ENCODE data around the gene ARHGAP31.
"Not testable (repeated sequence)": the region's sequence is repeated elsewhere in the genome, so short reads cannot be mapped to it uniquely, and the experiment has no call there.

The ARHGAP31 gene

DNA sequence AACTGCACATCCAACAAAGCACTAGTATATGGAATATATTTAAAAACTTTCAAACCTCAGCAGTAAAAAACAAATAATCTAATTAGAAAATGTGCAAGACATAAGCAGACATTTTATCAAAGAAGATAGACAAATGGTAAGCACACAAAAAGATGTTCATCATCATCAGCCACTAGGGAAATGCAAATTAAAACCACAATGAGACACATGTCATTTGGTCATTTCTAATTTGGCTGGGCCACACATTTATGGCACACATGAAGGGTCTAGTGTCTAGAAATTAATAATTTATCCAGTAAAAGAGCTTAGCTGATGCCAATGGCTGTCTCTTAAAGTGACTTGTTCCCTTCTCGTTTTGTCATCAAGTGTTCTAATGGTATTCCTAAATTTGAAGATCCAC is 45.8 kb downstream of the ARHGAP31 start:
- Mint-ChIP-seq H3K9me3 (peaks cover 5% of the 10 kb centered on the region), H3K4me3 (no peak overlapping the region), H3K27me3 (no peaks in the 10 kb centered on the region), H3K4me1 (ENCODE audit: low read depth) (peaks cover 3% of the 10 kb centered on the region), H3K36me3 (ENCODE audit: low read depth) (peaks cover 9% of the 10 kb centered on the region), H3K27ac (no peak overlapping the region)
- no peak for DNase-seq

DNA sequence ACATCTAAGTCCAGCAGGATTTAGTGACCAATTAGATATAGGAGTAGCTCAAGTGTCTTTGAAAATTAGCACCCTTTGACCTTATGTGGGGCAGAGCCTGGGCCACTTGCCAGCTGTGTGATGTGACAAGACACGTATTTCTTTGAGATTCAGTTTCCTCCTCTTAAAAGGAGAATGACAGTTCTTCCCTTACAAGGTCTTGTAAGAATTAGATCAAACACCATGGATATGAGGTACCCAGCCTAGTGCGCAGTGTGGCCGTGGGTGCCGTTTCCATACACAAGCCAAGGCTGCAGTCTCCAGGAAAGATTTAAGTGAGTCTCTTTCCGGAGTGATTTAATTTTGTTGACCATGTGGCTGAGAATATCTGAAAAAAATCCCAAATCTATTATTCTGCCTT is 46.3 kb downstream of the ARHGAP31 start:
- Mint-ChIP-seq H3K4me3 (no peak overlapping the region), H3K27me3 (no peaks in the 10 kb centered on the region), H3K27ac (no peak overlapping the region), H3K9me3 (peaks cover 5% of the 10 kb centered on the region), H3K36me3 (ENCODE audit: low read depth) (peaks cover 9% of the 10 kb centered on the region), H3K4me1 (ENCODE audit: low read depth) (peaks cover 3% of the 10 kb centered on the region)
- no peak for DNase-seq

DNA sequence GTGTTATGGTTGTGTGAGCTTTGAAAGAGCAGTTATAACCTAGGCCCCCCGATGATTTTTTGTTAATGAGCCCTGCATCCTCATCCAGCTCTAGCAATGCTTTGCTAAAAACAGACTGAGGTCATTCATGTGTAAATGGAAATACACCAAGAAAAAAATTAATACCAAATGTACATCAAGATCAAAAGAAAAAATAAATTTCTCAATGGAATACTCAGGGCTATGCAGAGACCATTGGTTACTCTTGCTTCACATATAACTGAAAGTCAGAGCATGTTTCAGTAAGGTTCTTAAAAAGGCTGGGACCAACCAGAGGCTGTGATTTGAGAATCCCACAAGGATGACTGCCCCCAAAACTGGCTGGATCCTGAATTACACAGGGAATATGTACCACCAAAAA is 48.0 kb downstream of the ARHGAP31 start:
- Mint-ChIP-seq H3K9me3 (peaks cover 4% of the 10 kb centered on the region), H3K27ac (no peak overlapping the region), H3K4me1 (ENCODE audit: low read depth) (peaks cover 3% of the 10 kb centered on the region), H3K27me3 (no peaks in the 10 kb centered on the region), H3K4me3 (no peak overlapping the region), H3K36me3 (ENCODE audit: low read depth) (peaks cover 4% of the 10 kb centered on the region)
- DNase-seq = no peak

DNA sequence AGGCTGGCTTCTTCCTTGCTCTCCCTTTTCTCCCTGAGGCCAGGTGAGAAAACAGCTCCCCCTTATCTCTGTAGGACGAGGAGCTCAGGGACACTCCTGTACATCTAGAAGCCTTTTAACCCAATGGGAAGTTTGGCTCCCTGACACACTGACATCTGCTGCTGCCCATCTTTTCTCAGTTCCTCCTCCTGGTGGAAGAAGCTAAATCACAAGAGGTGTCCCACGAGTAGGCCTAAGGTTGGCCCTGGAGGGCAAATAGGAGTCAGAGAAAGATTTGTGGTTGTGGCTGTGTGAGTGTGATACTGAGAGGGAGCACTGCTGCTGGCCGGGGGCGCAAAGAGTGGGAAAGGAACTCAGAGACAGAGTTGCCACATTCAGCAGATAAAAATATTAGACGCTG is 49.5 kb downstream of the ARHGAP31 start:
- no peak for DNase-seq
- Mint-ChIP-seq H3K9me3 (no peaks in the 10 kb centered on the region), H3K27me3 (no peaks in the 10 kb centered on the region), H3K36me3 (ENCODE audit: low read depth) (no peaks in the 10 kb centered on the region), H3K4me1 (ENCODE audit: low read depth) (peaks cover 3% of the 10 kb centered on the region), H3K27ac (no peak overlapping the region), H3K4me3 (no peak overlapping the region)

DNA sequence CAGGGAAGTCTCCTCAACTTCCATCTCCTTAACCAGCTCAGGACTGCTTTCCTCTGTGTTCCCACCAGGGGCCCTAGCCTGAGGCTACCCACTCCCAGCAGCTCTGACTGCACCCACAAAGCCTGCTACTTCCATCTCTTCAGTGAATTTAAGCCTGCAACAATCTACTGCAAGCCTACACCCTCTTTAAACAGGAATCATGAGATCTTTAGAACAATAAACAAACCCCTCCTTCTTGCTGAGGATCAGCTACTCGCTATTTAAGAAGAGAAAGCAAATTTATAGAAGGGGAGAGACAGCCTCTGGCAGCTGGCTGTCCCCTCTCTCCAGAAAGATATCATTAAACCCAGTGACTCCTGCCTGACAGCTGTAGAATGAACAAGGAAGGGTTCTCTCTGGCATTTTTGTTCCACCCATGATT is 51.9 kb downstream of the ARHGAP31 start:
- Mint-ChIP-seq H3K4me1 (ENCODE audit: low read depth) (peaks cover 14% of the 10 kb centered on the region), H3K4me3 (no peak overlapping the region), H3K27ac (no peak overlapping the region), H3K36me3 (ENCODE audit: low read depth) (no peaks in the 10 kb centered on the region), H3K27me3 (no peaks in the 10 kb centered on the region), H3K9me3 (no peaks in the 10 kb centered on the region)
- DNase-seq = no peak

DNA sequence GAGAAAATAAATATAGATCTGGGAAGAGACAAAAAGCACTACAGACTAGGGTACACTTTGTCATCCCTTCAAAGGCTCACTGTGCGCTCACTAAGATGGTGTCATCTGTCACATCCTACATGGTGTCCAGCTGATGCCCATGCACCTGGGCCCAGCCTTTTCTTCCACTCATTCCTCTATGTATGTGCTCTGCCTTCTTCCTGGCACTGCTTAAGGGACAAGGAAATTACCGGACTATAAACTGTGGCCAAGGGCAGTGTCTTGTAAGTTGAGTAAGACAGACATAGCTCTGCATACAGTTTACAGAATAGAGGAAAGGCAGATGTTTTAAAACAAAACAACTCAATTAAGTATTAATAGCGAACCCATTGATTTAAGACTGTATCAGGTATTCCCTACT is 52.9 kb downstream of the ARHGAP31 start:
- Mint-ChIP-seq H3K9me3 (no peaks in the 10 kb centered on the region), H3K36me3 (ENCODE audit: low read depth) (no peaks in the 10 kb centered on the region), H3K4me3 (no peak overlapping the region), H3K27me3 (no peaks in the 10 kb centered on the region), H3K27ac (no peak overlapping the region), H3K4me1 (ENCODE audit: low read depth) (peaks cover 24% of the 10 kb centered on the region)
- no peak for DNase-seq

DNA sequence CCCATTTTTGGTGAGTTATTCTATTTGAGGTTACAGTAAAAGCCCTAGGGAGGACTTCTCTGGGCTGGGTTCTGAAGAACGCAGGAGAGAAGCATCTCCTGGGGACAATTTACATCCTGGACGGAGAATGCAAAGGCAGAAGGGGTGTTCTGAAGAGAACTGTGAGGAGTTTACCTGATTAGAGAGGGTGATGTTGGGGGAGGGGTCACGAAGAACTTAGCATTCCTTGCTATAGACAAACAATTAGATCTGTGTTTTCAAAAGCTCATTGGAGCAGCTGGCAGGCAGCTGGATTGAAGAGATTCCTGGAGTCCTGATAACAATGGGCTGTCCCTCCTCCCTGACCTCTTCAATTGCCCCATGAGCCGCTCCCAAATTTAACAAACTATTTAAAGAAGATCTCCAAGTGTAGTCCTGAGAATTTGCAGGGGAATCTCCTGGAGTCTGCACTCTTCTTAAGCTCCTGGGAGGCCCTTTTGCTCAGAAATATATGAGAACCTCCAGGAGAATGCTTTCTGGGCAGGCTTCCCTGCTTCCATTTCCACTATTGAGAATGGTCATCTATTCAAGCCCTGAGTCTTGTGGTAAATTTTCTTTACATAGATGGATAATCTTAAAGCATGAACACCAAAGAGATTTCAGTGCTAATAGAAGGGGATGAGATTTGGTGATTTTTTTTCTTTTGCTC is 55.3 kb downstream of the ARHGAP31 start:
- Mint-ChIP-seq H3K27me3 (no peaks in the 10 kb centered on the region), H3K9me3 (no peaks in the 10 kb centered on the region), H3K36me3 (ENCODE audit: low read depth) (no peaks in the 10 kb centered on the region), H3K4me1 (ENCODE audit: low read depth) (peaks cover 35% of the 10 kb centered on the region), H3K4me3 (no peak overlapping the region), H3K27ac (no peak overlapping the region)
- no peak for DNase-seq

DNA sequence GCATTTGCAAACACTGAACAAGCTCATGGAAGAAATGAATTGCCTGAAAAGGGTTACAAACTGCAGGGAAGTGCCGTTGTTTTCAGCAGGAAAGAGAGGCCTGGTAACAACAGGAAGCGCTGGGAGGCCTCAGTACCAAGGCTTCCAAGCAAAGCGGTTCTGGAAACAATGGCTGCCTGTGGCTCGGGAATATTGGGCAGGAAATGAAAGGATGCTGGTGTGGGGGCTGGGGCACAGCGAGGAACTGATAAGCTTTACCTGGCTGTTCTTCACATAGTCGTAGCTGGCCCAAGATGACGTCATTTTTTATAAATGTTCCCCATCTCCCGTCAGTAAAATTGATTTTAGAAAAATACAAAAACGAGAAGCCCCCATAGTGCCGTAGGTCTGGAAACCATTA is 55.9 kb downstream of the ARHGAP31 start:
- no peak for DNase-seq
- Mint-ChIP-seq H3K27me3 (no peaks in the 10 kb centered on the region), H3K9me3 (no peaks in the 10 kb centered on the region), H3K4me3 (no peak overlapping the region), H3K27ac (no peak overlapping the region), H3K36me3 (ENCODE audit: low read depth) (no peaks in the 10 kb centered on the region), H3K4me1 (ENCODE audit: low read depth) (peaks cover 35% of the 10 kb centered on the region)

DNA sequence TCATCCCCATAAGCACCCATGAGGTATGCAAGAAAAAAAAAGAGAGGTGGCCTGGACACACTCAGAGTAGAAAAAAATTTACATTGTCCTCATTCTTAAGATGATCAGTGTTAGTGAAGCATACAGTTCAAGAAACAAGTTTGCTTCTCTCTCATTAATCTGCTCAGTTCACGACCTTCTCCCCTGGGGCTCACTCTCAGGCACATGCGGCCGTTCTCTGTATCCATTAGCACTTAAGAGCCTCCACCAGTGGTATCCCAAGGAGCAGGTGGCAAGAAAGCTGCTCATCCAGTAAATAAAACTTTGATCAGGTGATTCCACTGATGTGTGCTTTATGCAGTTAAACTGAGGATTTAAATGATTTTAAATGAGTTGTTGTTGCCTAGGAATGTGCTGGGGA is 57.4 kb downstream of the ARHGAP31 start:
- no peaks in the 10 kb centered on the region for H3K36me3 Mint-ChIP-seq (ENCODE audit: low read depth)
- no peaks in the 10 kb centered on the region for H3K27me3 Mint-ChIP-seq

DNA sequence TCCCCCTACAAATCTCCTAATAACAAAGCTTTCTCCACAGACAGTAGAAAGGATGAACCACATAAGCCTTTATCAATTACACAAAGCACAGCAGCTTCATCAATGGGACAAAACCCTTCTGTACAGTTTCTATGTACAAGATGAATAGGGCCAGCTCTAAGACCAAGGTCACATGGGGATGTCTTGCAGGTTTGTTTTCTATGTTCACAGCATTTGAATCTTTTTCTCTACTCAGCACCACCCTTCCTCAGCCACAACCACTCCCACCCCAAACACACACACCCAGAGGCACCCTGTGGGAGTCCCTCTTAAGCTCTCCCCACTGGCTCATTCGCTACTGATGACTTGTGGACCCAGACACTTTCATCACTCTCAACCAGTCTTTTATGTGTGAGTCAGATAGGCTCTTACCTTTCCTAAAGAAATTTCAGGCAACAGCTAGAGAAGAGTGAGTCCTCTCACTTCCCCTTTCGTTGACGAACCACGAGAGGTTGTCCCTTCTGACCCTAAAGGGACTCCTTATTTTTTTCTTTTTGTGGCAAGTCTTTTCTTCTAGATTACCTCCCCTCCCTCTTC is 57.9 kb downstream of the ARHGAP31 start:
- no peaks in the 10 kb centered on the region for H3K9me3 Mint-ChIP-seq
- no peaks in the 10 kb centered on the region for H3K27me3 Mint-ChIP-seq
- H3K4me3 Mint-ChIP-seq = no peak overlapping the region
- DNase-seq = peak; percentile 58
- H3K27ac Mint-ChIP-seq = peak overlapping the region; percentile 55
- H3K4me1 Mint-ChIP-seq (ENCODE audit: low read depth) = peaks cover 35% of the 10 kb centered on the region
- H3K36me3 Mint-ChIP-seq (ENCODE audit: low read depth) = no peaks in the 10 kb centered on the region

More for the DNA sequence above, 57.4 kb downstream of the ARHGAP31 start:
- no peak for DNase-seq
- H3K9me3 Mint-ChIP-seq = no peaks in the 10 kb centered on the region
- peaks cover 35% of the 10 kb centered on the region for H3K4me1 Mint-ChIP-seq (ENCODE audit: low read depth)
- H3K4me3 Mint-ChIP-seq = no peak overlapping the region
- peak overlapping the region; percentile 55 for H3K27ac Mint-ChIP-seq

DNA sequence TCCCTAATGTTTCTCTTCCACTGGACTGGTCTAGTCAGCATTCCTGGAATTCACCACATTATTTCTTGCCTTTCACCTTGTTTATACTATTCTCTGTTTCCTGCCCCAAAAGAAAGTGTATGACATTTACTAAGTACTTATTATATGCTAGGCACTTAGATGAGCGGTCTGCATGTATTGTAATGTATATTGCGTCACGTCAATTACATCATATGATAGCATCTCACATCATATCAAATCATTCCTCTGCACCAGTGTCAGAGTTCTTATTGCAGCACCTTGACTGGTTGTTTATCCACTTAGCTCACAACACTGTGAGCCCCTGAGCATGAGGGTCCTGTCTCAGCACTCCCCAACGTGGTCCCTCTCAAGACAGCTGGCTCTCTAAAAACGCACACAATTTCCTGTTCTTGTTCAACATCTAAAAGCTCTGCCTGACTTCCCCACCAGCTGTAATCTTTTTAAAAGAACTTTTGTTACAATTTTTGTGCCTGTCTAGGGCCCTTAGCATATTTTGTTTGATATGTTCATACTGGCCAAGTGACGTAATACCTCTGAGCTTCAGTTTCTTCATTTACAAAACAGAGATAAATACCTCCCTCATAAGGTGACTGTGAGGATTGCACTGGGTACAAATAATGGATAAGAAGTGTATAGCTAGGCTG is 58.8 kb downstream of the ARHGAP31 start:
- Mint-ChIP-seq H3K4me3 (no peak overlapping the region), H3K27me3 (no peaks in the 10 kb centered on the region), H3K4me1 (ENCODE audit: low read depth) (peaks cover 35% of the 10 kb centered on the region), H3K36me3 (ENCODE audit: low read depth) (no peaks in the 10 kb centered on the region), H3K27ac (peak overlapping the region; percentile 55), H3K9me3 (no peaks in the 10 kb centered on the region)
- DNase-seq = no peak

DNA sequence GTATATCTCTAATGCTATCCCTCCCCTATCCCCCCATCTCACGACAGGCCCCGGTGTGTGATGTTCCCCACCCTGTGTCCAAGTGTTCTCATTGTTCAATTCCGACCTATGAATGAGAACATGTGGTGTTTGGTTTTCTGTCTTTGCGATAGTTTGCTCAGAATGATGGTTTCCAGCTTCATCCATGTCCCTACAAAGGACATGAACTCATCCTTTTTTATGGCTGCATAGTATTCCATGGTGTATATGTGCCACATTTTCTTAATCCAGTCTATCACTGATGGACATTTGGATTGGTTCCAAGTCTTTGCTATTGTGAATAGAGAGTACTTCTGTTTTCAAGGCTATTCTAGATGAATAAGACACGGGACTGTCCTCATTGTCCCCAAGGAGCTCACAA is 61.4 kb downstream of the ARHGAP31 start:
- H3K27me3 Mint-ChIP-seq; DNase-seq; H3K27ac Mint-ChIP-seq; H3K4me3 Mint-ChIP-seq; H3K36me3 Mint-ChIP-seq (ENCODE audit: low read depth); H3K9me3 Mint-ChIP-seq: not testable (repeated sequence)
- H3K4me1 Mint-ChIP-seq (ENCODE audit: low read depth) = peaks cover 27% of the 10 kb centered on the region

DNA sequence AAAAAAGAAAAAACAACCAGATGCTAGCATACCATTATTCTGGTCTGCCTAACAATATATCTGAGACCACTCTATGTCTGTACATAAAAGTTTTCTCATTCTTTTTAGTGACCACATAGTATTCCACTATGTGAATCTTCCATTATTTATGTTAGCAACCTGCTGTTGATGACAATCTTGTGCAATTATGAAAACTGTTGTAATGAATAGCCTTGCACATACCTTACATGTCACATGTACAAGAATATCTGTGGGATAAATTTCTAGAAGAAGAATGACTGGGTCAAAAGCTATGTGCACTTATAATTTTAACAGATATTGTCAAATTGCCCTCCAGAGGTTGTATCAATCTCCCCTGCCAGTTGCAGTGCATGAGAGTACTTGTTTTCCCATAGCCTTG is 62.5 kb downstream of the ARHGAP31 start:
- Mint-ChIP-seq H3K27ac (no peak overlapping the region), H3K27me3 (no peaks in the 10 kb centered on the region), H3K36me3 (ENCODE audit: low read depth) (no peaks in the 10 kb centered on the region), H3K4me1 (ENCODE audit: low read depth) (peaks cover 18% of the 10 kb centered on the region), H3K9me3 (no peaks in the 10 kb centered on the region), H3K4me3 (no peak overlapping the region)
- no peak for DNase-seq

DNA sequence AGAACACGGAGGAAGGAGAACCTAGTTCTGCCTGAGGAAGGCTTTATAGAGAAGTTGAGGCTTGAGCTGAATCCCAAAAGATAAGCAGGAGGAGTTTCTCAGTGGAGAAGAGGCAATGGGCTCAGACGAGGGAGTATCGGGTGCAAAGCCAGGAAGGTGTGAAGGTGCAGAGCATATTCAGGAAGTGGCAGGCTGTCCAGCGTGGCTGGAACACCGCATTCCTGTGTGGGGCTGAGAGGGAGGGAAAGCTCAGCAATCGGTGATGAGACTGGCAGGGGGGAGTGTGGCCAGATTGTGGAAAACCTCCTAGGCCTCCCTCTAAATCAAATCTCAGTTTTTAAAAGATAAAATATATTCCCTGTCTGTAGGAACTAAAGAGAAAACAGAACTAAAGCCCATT is 63.0 kb downstream of the ARHGAP31 start:
- Mint-ChIP-seq H3K27me3 (no peaks in the 10 kb centered on the region), H3K36me3 (ENCODE audit: low read depth) (no peaks in the 10 kb centered on the region), H3K4me1 (ENCODE audit: low read depth) (peaks cover 12% of the 10 kb centered on the region), H3K9me3 (no peaks in the 10 kb centered on the region), H3K4me3 (no peak overlapping the region), H3K27ac (no peak overlapping the region)
- DNase-seq = no peak
